ENCODE results near the gene CSPG4. TPM values are rescaled to one million over a fixed set of nuclear protein-coding genes. Genes with fewer than 3 reads are reported as not detected.

The CSPG4 gene
- total and polyA plus RNA-seq, 10 of the 15 experiments (the other 5 are each of a cell fraction or from before 2014, with no cell fraction given), result 0.02 to 2.2 (median 0.76) TPM

DNA sequence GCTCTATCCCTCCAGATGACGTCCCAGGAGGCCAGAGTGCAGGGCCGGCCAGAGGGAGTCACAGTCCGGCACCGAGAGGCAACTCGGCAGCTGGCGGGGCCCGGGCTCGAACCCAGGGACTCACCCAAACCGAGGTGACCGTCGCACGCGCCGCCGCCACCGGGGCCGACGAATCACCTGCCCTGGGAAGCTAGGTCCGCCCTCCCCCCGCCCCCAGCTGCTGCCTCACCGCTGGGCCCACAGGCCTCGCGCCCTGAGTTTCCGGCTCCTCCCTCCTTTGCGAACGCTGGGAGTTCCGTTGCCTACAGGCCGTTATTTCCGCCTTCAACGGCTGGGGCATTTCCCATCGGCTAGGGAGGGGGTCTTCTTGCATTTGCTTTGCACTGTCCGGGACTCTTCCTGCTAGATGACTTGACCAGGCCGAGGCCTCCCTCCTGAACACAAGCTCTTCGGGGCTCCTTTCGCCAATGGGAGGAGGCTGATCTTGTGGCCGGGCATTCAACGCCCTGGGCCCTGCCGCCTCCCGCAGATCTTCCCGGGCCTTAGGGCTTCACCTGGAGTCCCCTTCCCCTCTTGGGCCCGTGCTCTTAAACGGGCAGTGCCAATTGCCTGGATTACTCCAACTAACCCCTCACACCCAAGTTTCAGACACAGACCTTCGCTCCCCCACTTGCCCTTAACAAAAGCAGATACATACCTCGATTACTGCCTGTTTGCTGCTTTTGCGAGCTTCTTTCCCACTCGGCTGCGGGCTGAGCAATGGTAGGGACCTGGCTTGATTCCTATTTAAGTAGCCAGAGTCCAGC, 86.9 kb downstream of the CSPG4 start, which contains the start of gene SNUPN:
Gene SNUPN (minus strand): TSS at position 184 of the 806 bp plus-strand sequence. CDS start 4,674 bp downstream, outside the sequence.
- ChIA-PET SMC1A (ENCODE audit: uncharacterized antibody, unreplicated experiment) (interaction anchor here (0.8 to 2.3 kb wide), 8 partner anchors 11 to 257 kb away, joined by 3 to 21 read pairs (median 6); partner anchors contain the start of genes IMP3, MAN2C1 and SIN3A), CTCF (interaction anchor here (0.5 to 5.0 kb wide), 14 partner anchors 11 to 1186 kb away, joined by 3 to 39 read pairs (median 3); partner anchors contain the start of genes IMP3, MAN2C1, PTPN9 and SNX33), POLR2A (interaction anchor here (0.6 to 3.1 kb wide), 11 partner anchors 11 to 258 kb away, joined by 3 to 40 read pairs (median 9); partner anchors contain the start of genes IMP3, MAN2C1, PTPN9 and SNX33), RAD21 (ENCODE audit: unreplicated experiment) (interaction anchor here (0.6 to 2.5 kb wide), 21 partner anchors 9 to 278 kb away, joined by 3 to 31 read pairs (median 4); partner anchors contain the start of genes FBXO22, IMP3, MAN2C1 and PTPN9)
- no peaks in the 10 kb centered on the region for H3K36me3 ChIP-seq (ENCODE audit: control insufficient read depth in 2 of 2, insufficient read depth in 2 of 2, low read length in 1 of 2)
- H3K79me2 ChIP-seq (ENCODE audit: control insufficient read depth, insufficient read depth, low read length), result peaks cover 8% of the 10 kb centered on the region
- BruUV-seq (replicated peaks), result TSS peak; percentile 97
- DNase-seq (ENCODE audit: low read depth, low spot score), result peak; percentile 87
- in situ Hi-C loops (cut with MboI), result no loop called here
- H3K9ac ChIP-seq (ENCODE audit: control insufficient read depth, insufficient read depth, low read length), result peak within 1 kb of the TSS; percentile 99
- peak within 1 kb of the TSS; percentile 96 for H3K4me2 ChIP-seq (ENCODE audit: control insufficient read depth, insufficient read depth)
- peaks cover 6% of the 10 kb centered on the region for H3K4me1 ChIP-seq (ENCODE audit: control insufficient read depth, insufficient read depth, low read length)
- H2AFZ ChIP-seq (ENCODE audit: control insufficient read depth, low read depth, low read length), result peak within 1 kb of the TSS; percentile 91
- peak within 1 kb of the TSS; percentile 81 for H3K4me3 ChIP-seq
- peak within 1 kb of the TSS; percentile 98 for H3K27ac ChIP-seq (ENCODE audit: control insufficient read depth, insufficient read depth)
- H3K9me3 ChIP-seq (replicated peaks; ENCODE audit: control insufficient read depth, insufficient read depth, low read length), result no peaks in the 10 kb centered on the region
- WGBS (ENCODE audit: insufficient coverage, insufficient replicate concordance, low lambda C conversion rate, missing lambda C conversion rate), result 4% methylated on average over 47 of the region's 47 CpGs
- no peaks in the 10 kb centered on the region for H3K27me3 ChIP-seq (replicated peaks in 1 of 2; ENCODE audit: control insufficient read depth in 2 of 2, insufficient read depth in 2 of 2, low read length in 1 of 2)
- H4K20me1 ChIP-seq (ENCODE audit: control insufficient read depth, insufficient read depth), result no peaks in the 10 kb centered on the region
- FAIRE-seq, result peak; percentile 87
- intact Hi-C loops (cut with micrococcal nuclease; ENCODE audit: unreplicated experiment), result loop anchor here (1.0 to 5.0 kb wide), 3 partner anchors 15 to 175 kb away; partner anchors contain the start of genes IMP3, PTPN9 and SIN3A
- peak; percentile 91 for ATAC-seq
- TF ChIP-seq, protein P1, sequence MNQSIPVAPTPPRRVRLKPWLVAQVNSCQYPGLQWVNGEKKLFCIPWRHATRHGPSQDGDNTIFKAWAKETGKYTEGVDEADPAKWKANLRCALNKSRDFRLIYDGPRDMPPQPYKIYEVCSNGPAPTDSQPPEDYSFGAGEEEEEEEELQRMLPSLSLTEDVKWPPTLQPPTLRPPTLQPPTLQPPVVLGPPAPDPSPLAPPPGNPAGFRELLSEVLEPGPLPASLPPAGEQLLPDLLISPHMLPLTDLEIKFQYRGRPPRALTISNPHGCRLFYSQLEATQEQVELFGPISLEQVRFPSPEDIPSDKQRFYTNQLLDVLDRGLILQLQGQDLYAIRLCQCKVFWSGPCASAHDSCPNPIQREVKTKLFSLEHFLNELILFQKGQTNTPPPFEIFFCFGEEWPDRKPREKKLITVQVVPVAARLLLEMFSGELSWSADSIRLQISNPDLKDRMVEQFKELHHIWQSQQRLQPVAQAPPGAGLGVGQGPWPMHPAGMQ (IDR thresholded peaks at IDR 0.05; ENCODE audit: borderline replicate concordance), result no peak
- TF ChIP-seq, protein P2, sequence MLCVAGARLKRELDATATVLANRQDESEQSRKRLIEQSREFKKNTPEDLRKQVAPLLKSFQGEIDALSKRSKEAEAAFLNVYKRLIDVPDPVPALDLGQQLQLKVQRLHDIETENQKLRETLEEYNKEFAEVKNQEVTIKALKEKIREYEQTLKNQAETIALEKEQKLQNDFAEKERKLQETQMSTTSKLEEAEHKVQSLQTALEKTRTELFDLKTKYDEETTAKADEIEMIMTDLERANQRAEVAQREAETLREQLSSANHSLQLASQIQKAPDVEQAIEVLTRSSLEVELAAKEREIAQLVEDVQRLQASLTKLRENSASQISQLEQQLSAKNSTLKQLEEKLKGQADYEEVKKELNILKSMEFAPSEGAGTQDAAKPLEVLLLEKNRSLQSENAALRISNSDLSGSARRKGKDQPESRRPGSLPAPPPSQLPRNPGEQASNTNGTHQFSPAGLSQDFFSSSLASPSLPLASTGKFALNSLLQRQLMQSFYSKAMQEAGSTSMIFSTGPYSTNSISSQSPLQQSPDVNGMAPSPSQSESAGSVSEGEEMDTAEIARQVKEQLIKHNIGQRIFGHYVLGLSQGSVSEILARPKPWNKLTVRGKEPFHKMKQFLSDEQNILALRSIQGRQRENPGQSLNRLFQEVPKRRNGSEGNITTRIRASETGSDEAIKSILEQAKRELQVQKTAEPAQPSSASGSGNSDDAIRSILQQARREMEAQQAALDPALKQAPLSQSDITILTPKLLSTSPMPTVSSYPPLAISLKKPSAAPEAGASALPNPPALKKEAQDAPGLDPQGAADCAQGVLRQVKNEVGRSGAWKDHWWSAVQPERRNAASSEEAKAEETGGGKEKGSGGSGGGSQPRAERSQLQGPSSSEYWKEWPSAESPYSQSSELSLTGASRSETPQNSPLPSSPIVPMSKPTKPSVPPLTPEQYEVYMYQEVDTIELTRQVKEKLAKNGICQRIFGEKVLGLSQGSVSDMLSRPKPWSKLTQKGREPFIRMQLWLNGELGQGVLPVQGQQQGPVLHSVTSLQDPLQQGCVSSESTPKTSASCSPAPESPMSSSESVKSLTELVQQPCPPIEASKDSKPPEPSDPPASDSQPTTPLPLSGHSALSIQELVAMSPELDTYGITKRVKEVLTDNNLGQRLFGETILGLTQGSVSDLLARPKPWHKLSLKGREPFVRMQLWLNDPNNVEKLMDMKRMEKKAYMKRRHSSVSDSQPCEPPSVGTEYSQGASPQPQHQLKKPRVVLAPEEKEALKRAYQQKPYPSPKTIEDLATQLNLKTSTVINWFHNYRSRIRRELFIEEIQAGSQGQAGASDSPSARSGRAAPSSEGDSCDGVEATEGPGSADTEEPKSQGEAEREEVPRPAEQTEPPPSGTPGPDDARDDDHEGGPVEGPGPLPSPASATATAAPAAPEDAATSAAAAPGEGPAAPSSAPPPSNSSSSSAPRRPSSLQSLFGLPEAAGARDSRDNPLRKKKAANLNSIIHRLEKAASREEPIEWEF (IDR thresholded peaks at IDR 0.05; ENCODE audit: insufficient replicate concordance, low read depth, low read length), result no peak
- TF ChIP-seq, protein P3, sequence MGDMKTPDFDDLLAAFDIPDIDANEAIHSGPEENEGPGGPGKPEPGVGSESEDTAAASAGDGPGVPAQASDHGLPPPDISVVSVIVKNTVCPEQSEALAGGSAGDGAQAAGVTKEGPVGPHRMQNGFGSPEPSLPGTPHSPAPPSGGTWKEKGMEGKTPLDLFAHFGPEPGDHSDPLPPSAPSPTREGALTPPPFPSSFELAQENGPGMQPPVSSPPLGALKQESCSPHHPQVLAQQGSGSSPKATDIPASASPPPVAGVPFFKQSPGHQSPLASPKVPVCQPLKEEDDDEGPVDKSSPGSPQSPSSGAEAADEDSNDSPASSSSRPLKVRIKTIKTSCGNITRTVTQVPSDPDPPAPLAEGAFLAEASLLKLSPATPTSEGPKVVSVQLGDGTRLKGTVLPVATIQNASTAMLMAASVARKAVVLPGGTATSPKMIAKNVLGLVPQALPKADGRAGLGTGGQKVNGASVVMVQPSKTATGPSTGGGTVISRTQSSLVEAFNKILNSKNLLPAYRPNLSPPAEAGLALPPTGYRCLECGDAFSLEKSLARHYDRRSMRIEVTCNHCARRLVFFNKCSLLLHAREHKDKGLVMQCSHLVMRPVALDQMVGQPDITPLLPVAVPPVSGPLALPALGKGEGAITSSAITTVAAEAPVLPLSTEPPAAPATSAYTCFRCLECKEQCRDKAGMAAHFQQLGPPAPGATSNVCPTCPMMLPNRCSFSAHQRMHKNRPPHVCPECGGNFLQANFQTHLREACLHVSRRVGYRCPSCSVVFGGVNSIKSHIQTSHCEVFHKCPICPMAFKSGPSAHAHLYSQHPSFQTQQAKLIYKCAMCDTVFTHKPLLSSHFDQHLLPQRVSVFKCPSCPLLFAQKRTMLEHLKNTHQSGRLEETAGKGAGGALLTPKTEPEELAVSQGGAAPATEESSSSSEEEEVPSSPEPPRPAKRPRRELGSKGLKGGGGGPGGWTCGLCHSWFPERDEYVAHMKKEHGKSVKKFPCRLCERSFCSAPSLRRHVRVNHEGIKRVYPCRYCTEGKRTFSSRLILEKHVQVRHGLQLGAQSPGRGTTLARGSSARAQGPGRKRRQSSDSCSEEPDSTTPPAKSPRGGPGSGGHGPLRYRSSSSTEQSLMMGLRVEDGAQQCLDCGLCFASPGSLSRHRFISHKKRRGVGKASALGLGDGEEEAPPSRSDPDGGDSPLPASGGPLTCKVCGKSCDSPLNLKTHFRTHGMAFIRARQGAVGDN (IDR thresholded peaks at IDR 0.05), result peak; percentile 76
- TF ChIP-seq KAT2A (conservative IDR thresholded peaks at IDR 0.05; ENCODE audit: control insufficient read depth, low read depth, low read length), result no peak
- TF ChIP-seq, protein P4, sequence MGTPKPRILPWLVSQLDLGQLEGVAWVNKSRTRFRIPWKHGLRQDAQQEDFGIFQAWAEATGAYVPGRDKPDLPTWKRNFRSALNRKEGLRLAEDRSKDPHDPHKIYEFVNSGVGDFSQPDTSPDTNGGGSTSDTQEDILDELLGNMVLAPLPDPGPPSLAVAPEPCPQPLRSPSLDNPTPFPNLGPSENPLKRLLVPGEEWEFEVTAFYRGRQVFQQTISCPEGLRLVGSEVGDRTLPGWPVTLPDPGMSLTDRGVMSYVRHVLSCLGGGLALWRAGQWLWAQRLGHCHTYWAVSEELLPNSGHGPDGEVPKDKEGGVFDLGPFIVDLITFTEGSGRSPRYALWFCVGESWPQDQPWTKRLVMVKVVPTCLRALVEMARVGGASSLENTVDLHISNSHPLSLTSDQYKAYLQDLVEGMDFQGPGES (IDR thresholded peaks at IDR 0.05), result no peak
- TF ChIP-seq, protein P5, sequence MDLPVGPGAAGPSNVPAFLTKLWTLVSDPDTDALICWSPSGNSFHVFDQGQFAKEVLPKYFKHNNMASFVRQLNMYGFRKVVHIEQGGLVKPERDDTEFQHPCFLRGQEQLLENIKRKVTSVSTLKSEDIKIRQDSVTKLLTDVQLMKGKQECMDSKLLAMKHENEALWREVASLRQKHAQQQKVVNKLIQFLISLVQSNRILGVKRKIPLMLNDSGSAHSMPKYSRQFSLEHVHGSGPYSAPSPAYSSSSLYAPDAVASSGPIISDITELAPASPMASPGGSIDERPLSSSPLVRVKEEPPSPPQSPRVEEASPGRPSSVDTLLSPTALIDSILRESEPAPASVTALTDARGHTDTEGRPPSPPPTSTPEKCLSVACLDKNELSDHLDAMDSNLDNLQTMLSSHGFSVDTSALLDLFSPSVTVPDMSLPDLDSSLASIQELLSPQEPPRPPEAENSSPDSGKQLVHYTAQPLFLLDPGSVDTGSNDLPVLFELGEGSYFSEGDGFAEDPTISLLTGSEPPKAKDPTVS (IDR thresholded peaks at IDR 0.05; ENCODE audit: low read depth, low read length), result no peak
- peak; percentile 97 for TF ChIP-seq HDGF (IDR thresholded peaks at IDR 0.05)
